ENCODE results near the gene IFI30. TPM values are rescaled to one million over a fixed set of nuclear protein-coding genes. Genes with fewer than 3 reads are reported as not detected.

Gene IFI30
- total and polyA plus RNA-seq, 2 experiments from 2014 or later = 0.86 to 10.3 TPM

DNA sequence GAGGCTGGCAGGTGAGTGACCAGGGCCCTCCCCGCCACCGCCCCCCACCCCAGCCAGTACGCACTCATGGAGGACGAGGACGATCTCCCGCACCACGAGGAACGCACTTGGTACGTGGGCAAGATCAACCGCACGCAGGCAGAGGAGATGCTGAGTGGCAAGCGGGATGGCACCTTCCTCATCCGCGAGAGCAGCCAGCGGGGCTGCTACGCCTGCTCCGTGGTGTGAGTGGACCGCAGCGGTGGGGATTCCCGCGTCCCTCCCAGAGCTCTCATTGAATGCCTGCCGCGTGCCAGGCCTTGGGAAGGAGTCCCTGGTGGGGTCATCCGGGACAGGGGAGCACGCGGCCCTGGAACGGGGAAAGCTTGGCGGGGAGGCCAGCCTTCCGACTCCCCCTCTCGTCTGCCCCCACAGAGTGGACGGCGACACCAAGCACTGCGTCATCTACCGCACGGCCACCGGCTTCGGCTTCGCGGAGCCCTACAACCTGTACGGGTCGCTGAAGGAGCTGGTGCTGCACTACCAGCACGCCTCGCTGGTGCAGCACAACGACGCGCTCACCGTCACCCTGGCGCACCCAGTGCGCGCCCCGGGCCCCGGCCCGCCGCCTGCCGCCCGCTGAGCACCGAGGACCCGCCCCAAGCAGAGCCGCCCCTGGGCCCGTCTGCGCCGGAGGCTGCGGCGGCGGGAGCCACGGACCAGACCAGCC is 4.8 kb upstream of the IFI30 start:
- TF ChIP-seq EZH2 (IDR thresholded peaks at IDR 0.05; ENCODE audit: insufficient read depth, poor library complexity, severe bottlenecking) (no peak), EZH2phosphoT487 (IDR thresholded peaks at IDR 0.05; ENCODE audit: insufficient read depth, low read depth) (no peak)
- Histone ChIP-seq H2AFZ (no peak overlapping the region), H3K9me2 (ENCODE audit: insufficient read depth) (no peaks in the 10 kb centered on the region), H3K79me2 (ENCODE audit: insufficient read depth) (no peaks in the 10 kb centered on the region), H3K9ac (no peak overlapping the region), H3F3A (ENCODE audit: insufficient read depth) (no peaks in the 10 kb centered on the region; the same call in 1 of the 2 replicates), H3K4me1 (ENCODE audit: insufficient read depth) (no peaks in the 10 kb centered on the region), H3K4me3 (no peak overlapping the region), H3K9me3 (ENCODE audit: low read depth) (no peaks in the 10 kb centered on the region), H3K27ac (no peak overlapping the region), H3K4me2 (ENCODE audit: unreplicated experiment) (no peak overlapping the region), H4K20me1 (ENCODE audit: insufficient read depth) (no peaks in the 10 kb centered on the region), H3K27me3 (replicated peaks; ENCODE audit: insufficient read depth) (no peaks in the 10 kb centered on the region), H3K36me3 (ENCODE audit: low read depth) (peaks cover 9% of the 10 kb centered on the region; the same call in 1 of the 2 replicates)
- in situ Hi-C loops (cut with MboI) = no loop called here
- 94% methylated on average over 58 to 65 of the region's 66 CpGs for WGBS, 2 experiments (ENCODE audit: low coverage in 1 of 2, low lambda C conversion rate in 2 of 2, missing lambda C conversion rate in 2 of 2)
- DNase-seq = no peak

DNA sequence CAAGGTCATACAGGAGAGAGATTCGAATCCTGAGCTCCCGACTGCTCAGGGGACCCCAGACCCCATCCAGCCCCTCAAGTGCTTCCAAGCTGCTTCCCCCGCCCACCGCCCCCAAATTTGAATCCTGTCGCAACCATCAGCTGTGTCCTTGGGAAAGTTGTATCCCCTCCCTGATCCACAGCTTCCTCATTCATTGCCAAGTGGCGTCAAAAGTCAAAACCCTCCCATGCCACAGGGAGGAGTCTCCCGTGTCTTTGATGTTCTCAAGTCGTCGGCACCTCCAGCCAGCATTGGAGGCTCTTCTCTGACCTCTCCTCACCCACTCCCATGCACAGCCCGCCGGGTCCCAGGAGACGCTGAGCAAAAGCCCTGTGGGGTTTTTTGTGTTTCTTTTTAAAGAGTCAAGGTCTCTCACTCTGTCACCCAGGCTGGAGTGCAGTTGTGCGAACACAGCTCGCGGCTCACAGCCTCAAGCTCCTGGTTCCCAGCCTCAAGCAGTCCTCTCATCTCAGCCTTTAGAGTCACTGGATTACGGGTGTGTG is 2.8 kb upstream of the IFI30 start:
- H3K36me3 ChIP-seq (ENCODE audit: low read depth) = peaks cover 5% of the 10 kb centered on the region; the same call in 1 of the 2 replicates
- H3K27me3 ChIP-seq (replicated peaks; ENCODE audit: insufficient read depth) = no peaks in the 10 kb centered on the region
- no peak overlapping the region for H3K9ac ChIP-seq
- no peak for DNase-seq
- H4K20me1 ChIP-seq (ENCODE audit: insufficient read depth) = no peaks in the 10 kb centered on the region
- H3K79me2 ChIP-seq (ENCODE audit: insufficient read depth) = no peaks in the 10 kb centered on the region
- in situ Hi-C loops (cut with MboI) = no loop called here
- no peak overlapping the region for H3K4me2 ChIP-seq (ENCODE audit: unreplicated experiment)
- no peaks in the 10 kb centered on the region for H3K9me2 ChIP-seq (ENCODE audit: insufficient read depth)
- no peak for TF ChIP-seq EZH2phosphoT487 (IDR thresholded peaks at IDR 0.05; ENCODE audit: insufficient read depth, low read depth)
- no peak for TF ChIP-seq EZH2 (IDR thresholded peaks at IDR 0.05; ENCODE audit: insufficient read depth, poor library complexity, severe bottlenecking)
- H3F3A ChIP-seq (ENCODE audit: insufficient read depth) = no peaks in the 10 kb centered on the region; the same call in 1 of the 2 replicates
- no peak overlapping the region for H2AFZ ChIP-seq
- no peaks in the 10 kb centered on the region for H3K9me3 ChIP-seq (ENCODE audit: low read depth)
- 57 to 61% methylated on average over 13 to 16 of the region's 16 CpGs for WGBS, 2 experiments (ENCODE audit: low coverage in 1 of 2, low lambda C conversion rate in 2 of 2, missing lambda C conversion rate in 2 of 2)
- H3K27ac ChIP-seq = no peak overlapping the region
- H3K4me3 ChIP-seq = no peak overlapping the region
- H3K4me1 ChIP-seq (ENCODE audit: insufficient read depth) = no peaks in the 10 kb centered on the region

DNA sequence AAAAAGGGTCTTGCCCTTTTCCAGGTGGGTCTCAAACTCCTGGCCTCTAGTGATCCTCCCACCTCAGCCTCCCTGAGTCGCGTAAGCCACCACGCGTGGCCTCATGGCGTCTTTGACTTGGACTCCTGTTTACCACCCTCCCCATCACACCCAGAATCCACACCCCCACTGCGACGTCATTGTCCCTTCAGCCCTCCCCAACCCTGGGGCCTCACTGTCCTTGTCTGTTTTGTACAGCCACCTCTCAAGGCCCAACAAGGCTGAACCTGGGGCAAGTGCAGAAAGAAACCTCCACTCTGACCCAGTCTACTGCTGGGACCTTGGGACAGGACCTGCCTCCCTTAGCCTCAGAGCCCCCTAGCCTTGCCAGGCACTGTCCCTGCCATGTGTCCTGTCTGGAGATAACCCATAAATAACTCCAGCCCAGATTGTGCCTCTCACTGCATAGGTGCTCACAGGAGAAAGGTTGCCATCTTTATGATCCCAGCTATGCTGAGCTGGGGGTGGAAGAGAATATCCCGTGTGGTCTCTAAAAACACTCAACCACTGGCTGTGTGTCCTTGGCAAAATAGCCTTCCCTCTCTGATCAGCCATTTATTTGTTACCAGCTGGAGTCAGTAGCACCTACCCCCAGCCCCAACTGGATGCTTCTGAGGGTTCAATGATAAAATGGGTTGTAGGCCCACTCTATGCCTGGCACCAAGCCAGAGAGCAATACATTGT is 1.8 kb upstream of the IFI30 start:
- no peaks in the 10 kb centered on the region for H4K20me1 ChIP-seq (ENCODE audit: insufficient read depth)
- no peaks in the 10 kb centered on the region for H3K27me3 ChIP-seq (replicated peaks; ENCODE audit: insufficient read depth)
- no peak for DNase-seq
- no peaks in the 10 kb centered on the region for H3K9me3 ChIP-seq (ENCODE audit: low read depth)
- no peaks in the 10 kb centered on the region for H3K9me2 ChIP-seq (ENCODE audit: insufficient read depth)
- no peaks in the 10 kb centered on the region for H3K79me2 ChIP-seq (ENCODE audit: insufficient read depth)
- no peak overlapping the region for H3K9ac ChIP-seq
- H3F3A ChIP-seq (ENCODE audit: insufficient read depth) = no peaks in the 10 kb centered on the region; the same call in 1 of the 2 replicates
- peaks cover 2% of the 10 kb centered on the region; the same call in 1 of the 2 replicates for H3K36me3 ChIP-seq (ENCODE audit: low read depth)
- H3K4me1 ChIP-seq (ENCODE audit: insufficient read depth) = no peaks in the 10 kb centered on the region
- H2AFZ ChIP-seq = no peak overlapping the region
- no peak overlapping the region for H3K27ac ChIP-seq
- 94 to 100% methylated on average over 8 of the region's 8 CpGs for WGBS, 2 experiments (ENCODE audit: low coverage in 1 of 2, low lambda C conversion rate in 2 of 2, missing lambda C conversion rate in 2 of 2)
- no peak overlapping the region for H3K4me3 ChIP-seq
- H3K4me2 ChIP-seq (ENCODE audit: unreplicated experiment) = no peak overlapping the region
- TF ChIP-seq EZH2 (IDR thresholded peaks at IDR 0.05; ENCODE audit: insufficient read depth, poor library complexity, severe bottlenecking) (no peak), EZH2phosphoT487 (IDR thresholded peaks at IDR 0.05; ENCODE audit: insufficient read depth, low read depth) (no peak)
- in situ Hi-C loops (cut with MboI) = no loop called here

DNA sequence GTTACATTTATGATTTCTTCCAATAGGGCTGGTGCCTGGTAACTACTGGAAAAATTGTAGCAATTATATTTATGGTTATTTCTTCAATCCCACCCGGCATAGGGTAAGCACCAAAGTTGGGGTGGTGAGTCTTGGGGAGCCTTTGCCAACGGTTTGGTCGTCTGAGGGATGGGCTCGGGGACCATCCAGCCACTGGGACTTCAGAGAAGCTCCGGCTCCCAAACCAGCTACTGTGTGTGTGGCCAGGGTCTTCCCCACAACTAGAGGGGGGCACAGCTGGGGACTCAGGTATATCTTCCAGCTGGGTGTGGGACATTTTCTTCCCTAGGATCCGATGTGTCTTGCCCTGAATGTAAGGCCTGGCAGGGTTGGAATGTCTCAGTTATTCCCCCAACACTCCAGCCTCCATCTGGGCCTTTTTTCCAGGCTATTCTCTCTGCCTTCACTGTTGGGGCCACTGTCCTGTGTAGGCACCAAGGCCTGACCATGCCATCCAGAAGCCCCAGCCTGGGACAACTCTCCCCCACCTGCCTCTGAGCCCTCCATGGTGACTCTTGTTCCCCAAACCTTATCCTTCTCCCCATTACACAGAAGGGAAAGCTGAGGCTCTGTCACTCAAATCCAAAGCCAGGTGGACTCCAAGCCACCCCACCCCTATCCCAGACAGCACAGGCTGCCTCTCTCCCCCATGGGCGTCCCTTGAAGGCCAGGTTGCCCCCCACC is 1.1 kb upstream of the IFI30 start:
- H3K4me2 ChIP-seq (ENCODE audit: unreplicated experiment) = no peak overlapping the region
- DNase-seq = no peak
- H2AFZ ChIP-seq = no peak overlapping the region
- no peaks in the 10 kb centered on the region; the same call in 1 of the 2 replicates for H3F3A ChIP-seq (ENCODE audit: insufficient read depth)
- H3K9me2 ChIP-seq (ENCODE audit: insufficient read depth) = no peaks in the 10 kb centered on the region
- no peaks in the 10 kb centered on the region for H3K9me3 ChIP-seq (ENCODE audit: low read depth)
- H3K79me2 ChIP-seq (ENCODE audit: insufficient read depth) = no peaks in the 10 kb centered on the region
- WGBS, 2 experiments (ENCODE audit: low coverage in 1 of 2, low lambda C conversion rate in 2 of 2, missing lambda C conversion rate in 2 of 2) = 86 to 89% methylated on average over 7 of the region's 7 CpGs
- H3K4me3 ChIP-seq = no peak overlapping the region
- H3K27me3 ChIP-seq (replicated peaks; ENCODE audit: insufficient read depth) = no peaks in the 10 kb centered on the region
- TF ChIP-seq EZH2 (IDR thresholded peaks at IDR 0.05; ENCODE audit: insufficient read depth, poor library complexity, severe bottlenecking) = no peak
- TF ChIP-seq EZH2phosphoT487 (IDR thresholded peaks at IDR 0.05; ENCODE audit: insufficient read depth, low read depth) = no peak
- no peak overlapping the region for H3K27ac ChIP-seq
- peaks cover 2% of the 10 kb centered on the region; the same call in 1 of the 2 replicates for H3K36me3 ChIP-seq (ENCODE audit: low read depth)
- no peak overlapping the region for H3K9ac ChIP-seq
- no peaks in the 10 kb centered on the region for H4K20me1 ChIP-seq (ENCODE audit: insufficient read depth)
- in situ Hi-C loops (cut with MboI) = no loop called here
- no peaks in the 10 kb centered on the region for H3K4me1 ChIP-seq (ENCODE audit: insufficient read depth)
